HG03575 (cell line): ENCODE data around the gene QPRT.
"Not testable (repeated sequence)": the region's sequence is repeated elsewhere in the genome, so short reads cannot be mapped to it uniquely, and the experiment has no call there.

Experiments
- ATAC-seq: cut with Tn5 transposase; IDR thresholded peaks from one replicate; pipeline ENCODE4 v1.9.1; 2021; ENCODE audit not compliant: unreplicated experiment, insufficient number of reproducible peaks, low FRiP score; ENCODE audit errors: extremely low read depth

Gene QPRT

GRCh38 chr16:29708917-29709600 is 30.1 kb downstream of the QPRT start:
- ATAC-seq = no peak

GRCh38 chr16:29709657-29710056 is 30.7 kb downstream of the QPRT start:
- ATAC-seq = not testable (repeated sequence)

- no peak for ATAC-seq
These were observed 31.5 kb downstream of the QPRT start for GRCh38 chr16:29710227-29711219.

- no peak for ATAC-seq
These were observed 33.8 kb downstream of the QPRT start for GRCh38 chr16:29712809-29713208.

- no peak for ATAC-seq
These were observed 35.4 kb downstream of the QPRT start for GRCh38 chr16:29714396-29714795.

GRCh38 chr16:29714972-29715371 is 36.0 kb downstream of the QPRT start:
- no peak for ATAC-seq

- ATAC-seq = no peak
These were observed 38.1 kb downstream of the QPRT start for GRCh38 chr16:29717113-29717512.

- ATAC-seq = no peak
These were observed 40.1 kb downstream of the QPRT start for GRCh38 chr16:29719063-29719462.

GRCh38 chr16:29720703-29721102 is 41.7 kb downstream of the QPRT start:
- no peak for ATAC-seq

GRCh38 chr16:29721167-29721879 is 42.3 kb downstream of the QPRT start:
- ATAC-seq = not testable (repeated sequence)

- no peak for ATAC-seq
These were observed 47.9 kb downstream of the QPRT start for GRCh38 chr16:29726845-29727377.

- no peak for ATAC-seq
These were observed 48.5 kb downstream of the QPRT start for GRCh38 chr16:29727452-29727851.

GRCh38 chr16:29729116-29729521 is 50.1 kb downstream of the QPRT start:
- no peak for ATAC-seq

- ATAC-seq = no peak
These were observed 51.7 kb downstream of the QPRT start for GRCh38 chr16:29730649-29731048.

- ATAC-seq = peak; percentile 66
These were observed 53.0 kb downstream of the QPRT start for GRCh38 chr16:29731768-29732601.

GRCh38 chr16:29734786-29735185 is 55.8 kb downstream of the QPRT start:
- ATAC-seq = no peak

- no peak for ATAC-seq
These were observed 57.1 kb downstream of the QPRT start for GRCh38 chr16:29736112-29736511.

- no peak for ATAC-seq
These were observed 57.8 kb downstream of the QPRT start for GRCh38 chr16:29736764-29737163.
